HepG2 (cell line): Measurements from ENCODE around the gene SPX. TPM values are rescaled to one million over a fixed set of nuclear protein-coding genes. Genes with fewer than 3 reads are reported as not detected.

Source experiments
- CCDC6 ChIP-seq: sonication (generic); formaldehyde crosslinking; IDR thresholded peaks from 2 replicates; pipeline ENCODE4 v1.8.1; 2022; ENCODE audit warnings: mild to moderate bottlenecking, missing genetic modification reagents, moderate library complexity
- ESRRA ChIP-seq: sonication (generic); formaldehyde crosslinking; IDR thresholded peaks from 2 replicates; pipeline ENCODE4 v1.5.1; 2020; ENCODE audit warnings: mild to moderate bottlenecking, low read depth, missing genetic modification reagents
- HNRNPLL ChIP-seq: fragments of 200-400 bp; formaldehyde crosslinking; IDR thresholded peaks from 2 replicates; pipeline ENCODE4 v1.6.1; 2017; ENCODE audit warnings: mild to moderate bottlenecking, low read depth, low read length; ENCODE audit not compliant: poor library complexity, severe bottlenecking
- MTA3 ChIP-seq: sonication (generic); formaldehyde crosslinking; IDR thresholded peaks from 2 replicates; pipeline ENCODE4 v1.4.0; 2020; ENCODE audit warnings: missing genetic modification reagents
- NFKB2 ChIP-seq: sonication (generic); formaldehyde crosslinking; IDR thresholded peaks from 2 replicates; pipeline ENCODE4 v1.4.0; 2020; ENCODE audit warnings: missing genetic modification reagents, borderline replicate concordance
- SKI ChIP-seq: fragments of 450-650 bp; IDR thresholded peaks from one replicate; pipeline ENCODE4 v1.6.1; 2018; ENCODE audit warnings: mild to moderate bottlenecking; ENCODE audit not compliant: partially characterized antibody
- ZBTB7B ChIP-seq: sonication (generic); formaldehyde crosslinking; IDR thresholded peaks from 2 replicates; pipeline ENCODE4 v1.4.0; 2020; ENCODE audit warnings: missing genetic modification reagents
- ZFP37 ChIP-seq: sonication (generic); formaldehyde crosslinking; IDR thresholded peaks from 2 replicates; pipeline ENCODE4 v1.4.0; 2020; ENCODE audit warnings: missing genetic modification reagents, borderline replicate concordance
- ZNF354B ChIP-seq: sonication (generic); formaldehyde crosslinking; IDR thresholded peaks from 2 replicates; pipeline ENCODE4 v1.8.0; 2022; ENCODE audit warnings: mild to moderate bottlenecking, missing genetic modification reagents
- ZNF547 ChIP-seq: sonication (generic); formaldehyde crosslinking; IDR thresholded peaks from 2 replicates; pipeline ENCODE4 v1.5.1; 2020; ENCODE audit warnings: mild to moderate bottlenecking, missing genetic modification reagents
- ZNF792 ChIP-seq: IDR thresholded peaks from 2 replicates; pipeline ENCODE4 v1.6.1; 2016
- ZZZ3 ChIP-seq: sonication (generic); formaldehyde crosslinking; IDR thresholded peaks from 2 replicates; pipeline ENCODE4 v1.4.0; 2020; ENCODE audit warnings: missing genetic modification reagents, mild to moderate bottlenecking, borderline replicate concordance
- polyA plus RNA-seq, 8 experiments: library from polyadenylated mRNA; depleted of rRNA in 3 of 8; stranded (reverse) in 7 of 8; unstranded in 1 of 8; fragments of >200 nt; fragmentation: Illumina TruSeq in 4 of 8; extraction: Trizol in 4 of 8; gene quantifications; 2 replicates each; pipeline versions ENCODE4 v1.2.1 to v1.2.3, GENCODE V29; 2011 to 2016; ENCODE audit warnings: low read depth in 4 of 8, missing spikeins in 1 of 8, mixed read lengths in 1 of 8; ENCODE audit not compliant: insufficient read depth in 1 of 8
- total RNA-seq, 5 experiments: library from RNA; depleted of rRNA; stranded (reverse); fragments of >200 nt; fragmentation: Illumina TruSeq; extraction: Trizol; gene quantifications; 2 replicates each; pipeline ENCODE4 v1.2.3, GENCODE V29; 2016; ENCODE audit warnings: low read depth in 1 of 5
- TF ChIP-seq, protein P1 (sequence below), 2 experiments: sonication (generic) in 1 of 2; formaldehyde crosslinking in 1 of 2; IDR thresholded peaks; 2 replicates each; pipeline versions ENCODE4 v1.6.1 to v1.9.0; 2014 to 2022; ENCODE audit warnings: antibody characterized with exemption in 1 of 2, borderline replicate concordance in 1 of 2, inconsistent platforms in 1 of 2, low read depth in 1 of 2, missing genetic modification reagents in 1 of 2
- TF ChIP-seq, protein P2 (sequence below): sonication (generic); formaldehyde crosslinking; IDR thresholded peaks from 2 replicates; pipeline ENCODE4 v1.4.0; 2020; ENCODE audit warnings: missing genetic modification reagents

SPX gene
- total and polyA plus RNA-seq, 2 of the 13 experiments (the other 11 are each of a cell fraction or from before 2014, with no cell fraction given), result 0.07 to 0.16 TPM

DNA sequence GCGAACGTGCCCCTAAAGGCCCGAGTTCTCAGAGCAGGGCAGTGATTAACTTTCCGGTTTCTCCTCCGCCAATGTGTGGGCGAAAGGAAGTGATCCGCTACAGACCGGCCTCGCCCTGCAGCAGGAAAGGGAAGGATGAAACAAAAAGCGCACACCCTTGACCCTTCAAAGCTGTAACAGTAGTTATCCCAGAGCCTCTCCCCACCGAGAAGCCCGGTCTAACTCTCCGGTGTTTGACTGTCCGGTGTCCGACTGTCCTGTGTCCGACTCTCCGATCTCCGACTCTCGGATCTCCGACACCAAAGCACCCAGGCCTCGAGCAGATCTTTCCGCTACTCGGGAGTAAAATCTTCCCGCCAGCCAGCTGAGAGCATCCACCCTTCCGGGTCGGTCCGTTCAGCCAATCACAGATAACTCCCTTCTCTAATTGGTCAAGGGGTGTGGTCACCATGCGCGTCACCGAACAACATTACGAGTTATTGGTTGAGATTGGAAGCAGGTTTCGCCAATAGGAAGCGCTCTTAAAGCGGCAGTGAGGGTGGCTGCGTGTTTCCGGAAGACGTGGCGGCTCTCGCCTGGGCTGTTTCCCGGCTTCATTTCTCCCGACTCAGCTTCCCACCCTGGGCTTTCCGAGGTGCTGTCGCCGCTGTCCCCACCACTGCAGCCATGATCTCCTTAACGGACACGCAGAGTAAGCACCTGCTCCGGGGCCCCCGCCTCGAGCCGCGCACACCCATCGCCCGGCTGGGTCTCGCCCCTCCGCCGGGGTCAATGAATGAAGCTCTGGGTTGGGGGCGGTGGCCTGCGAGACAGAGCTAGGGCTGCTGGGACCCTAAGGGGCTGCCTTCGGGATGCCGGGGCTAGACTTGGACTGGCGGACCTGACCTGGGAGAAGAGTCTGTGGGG, 24.6 kb upstream of the SPX start, which contains the start of the genes GOLT1B and RECQL (continued):
- TF ChIP-seq, protein P1, sequence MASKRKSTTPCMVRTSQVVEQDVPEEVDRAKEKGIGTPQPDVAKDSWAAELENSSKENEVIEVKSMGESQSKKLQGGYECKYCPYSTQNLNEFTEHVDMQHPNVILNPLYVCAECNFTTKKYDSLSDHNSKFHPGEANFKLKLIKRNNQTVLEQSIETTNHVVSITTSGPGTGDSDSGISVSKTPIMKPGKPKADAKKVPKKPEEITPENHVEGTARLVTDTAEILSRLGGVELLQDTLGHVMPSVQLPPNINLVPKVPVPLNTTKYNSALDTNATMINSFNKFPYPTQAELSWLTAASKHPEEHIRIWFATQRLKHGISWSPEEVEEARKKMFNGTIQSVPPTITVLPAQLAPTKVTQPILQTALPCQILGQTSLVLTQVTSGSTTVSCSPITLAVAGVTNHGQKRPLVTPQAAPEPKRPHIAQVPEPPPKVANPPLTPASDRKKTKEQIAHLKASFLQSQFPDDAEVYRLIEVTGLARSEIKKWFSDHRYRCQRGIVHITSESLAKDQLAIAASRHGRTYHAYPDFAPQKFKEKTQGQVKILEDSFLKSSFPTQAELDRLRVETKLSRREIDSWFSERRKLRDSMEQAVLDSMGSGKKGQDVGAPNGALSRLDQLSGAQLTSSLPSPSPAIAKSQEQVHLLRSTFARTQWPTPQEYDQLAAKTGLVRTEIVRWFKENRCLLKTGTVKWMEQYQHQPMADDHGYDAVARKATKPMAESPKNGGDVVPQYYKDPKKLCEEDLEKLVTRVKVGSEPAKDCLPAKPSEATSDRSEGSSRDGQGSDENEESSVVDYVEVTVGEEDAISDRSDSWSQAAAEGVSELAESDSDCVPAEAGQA (IDR thresholded peaks at IDR 0.05; ENCODE audit: low read depth), result no peak
- TF ChIP-seq, protein P1 (CRISPR knock-in tag; IDR thresholded peaks at IDR 0.05; ENCODE audit: borderline replicate concordance), result 0 out of 2 replicates have a peak, but pooled peaks have one; percentile 49
- TF ChIP-seq ESRRA (CRISPR knock-in tag) (no peak), HNRNPLL (no peak), CCDC6 (CRISPR knock-in tag) (peak; percentile 62; the same call in 1 of the 2 replicates), ZNF547 (CRISPR knock-in tag) (0 out of 2 replicates have a peak, but pooled peaks have one; percentile 25), ZZZ3 (CRISPR knock-in tag) (no peak), MTA3 (no peak), SKI (no peak), ZBTB7B (CRISPR knock-in tag) (no peak), ZNF792 (CRISPR knock-in tag) (no peak), ZFP37 (no peak), NFKB2 (CRISPR knock-in tag) (peak; percentile 72; the same call in 1 of the 2 replicates), ZNF354B (CRISPR knock-in tag) (no peak)
- TF ChIP-seq, protein P2, sequence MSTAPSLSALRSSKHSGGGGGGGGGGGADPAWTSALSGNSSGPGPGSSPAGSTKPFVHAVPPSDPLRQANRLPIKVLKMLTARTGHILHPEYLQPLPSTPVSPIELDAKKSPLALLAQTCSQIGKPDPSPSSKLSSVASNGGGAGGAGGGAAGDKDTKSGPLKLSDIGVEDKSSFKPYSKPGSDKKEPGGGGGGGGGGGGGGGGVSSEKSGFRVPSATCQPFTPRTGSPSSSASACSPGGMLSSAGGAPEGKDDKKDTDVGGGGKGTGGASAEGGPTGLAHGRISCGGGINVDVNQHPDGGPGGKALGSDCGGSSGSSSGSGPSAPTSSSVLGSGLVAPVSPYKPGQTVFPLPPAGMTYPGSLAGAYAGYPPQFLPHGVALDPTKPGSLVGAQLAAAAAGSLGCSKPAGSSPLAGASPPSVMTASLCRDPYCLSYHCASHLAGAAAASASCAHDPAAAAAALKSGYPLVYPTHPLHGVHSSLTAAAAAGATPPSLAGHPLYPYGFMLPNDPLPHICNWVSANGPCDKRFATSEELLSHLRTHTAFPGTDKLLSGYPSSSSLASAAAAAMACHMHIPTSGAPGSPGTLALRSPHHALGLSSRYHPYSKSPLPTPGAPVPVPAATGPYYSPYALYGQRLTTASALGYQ (CRISPR knock-in tag), result no peak
